SW480 (cell line): Measurements from ENCODE around the gene KRT3.
"Not testable (repeated sequence)": the region's sequence is repeated elsewhere in the genome, so short reads cannot be mapped to it uniquely, and the experiment has no call there.

Source experiments
- DNase-seq: peaks from one replicate; pipeline ENCODE4 v3.0.0-alpha.2; 2016; ENCODE audit warnings: low spot score

KRT3 gene

GRCh38 chr12:52760623-52761022 lies 35.3 kb downstream of the KRT3 start:
- no peak for DNase-seq

- DNase-seq: no peak
Measured at GRCh38 chr12:52759695-52760094, 36.2 kb downstream of the KRT3 start.

- no peak for DNase-seq
Measured at GRCh38 chr12:52759218-52759617, 36.7 kb downstream of the KRT3 start.

GRCh38 chr12:52757449-52758176 lies 38.3 kb downstream of the KRT3 start:
- DNase-seq: no peak

- DNase-seq: no peak
Measured at GRCh38 chr12:52756281-52756960, 39.5 kb downstream of the KRT3 start.

GRCh38 chr12:52755533-52755932 lies 40.4 kb downstream of the KRT3 start:
- DNase-seq: no peak

GRCh38 chr12:52754135-52754534 lies 41.8 kb downstream of the KRT3 start:
- no peak for DNase-seq

- DNase-seq: no peak
Measured at GRCh38 chr12:52753283-52753682, 42.6 kb downstream of the KRT3 start.

GRCh38 chr12:52752516-52752915 lies 43.4 kb downstream of the KRT3 start:
- no peak for DNase-seq

GRCh38 chr12:52751795-52752194 lies 44.1 kb downstream of the KRT3 start:
- no peak for DNase-seq

GRCh38 chr12:52750532-52750931 lies 45.4 kb downstream of the KRT3 start:
- not testable (repeated sequence) for DNase-seq

GRCh38 chr12:52749827-52750226 lies 46.1 kb downstream of the KRT3 start:
- DNase-seq: no peak

- DNase-seq: no peak
Measured at GRCh38 chr12:52748578-52748977, 47.3 kb downstream of the KRT3 start.

GRCh38 chr12:52745554-52745953 lies 50.4 kb downstream of the KRT3 start:
- DNase-seq: no peak

- no peak for DNase-seq
Measured at GRCh38 chr12:52744493-52745156, 51.3 kb downstream of the KRT3 start.

GRCh38 chr12:52742822-52743457 lies 53.0 kb downstream of the KRT3 start:
- no peak for DNase-seq

GRCh38 chr12:52742196-52742580 lies 53.7 kb downstream of the KRT3 start:
- no peak for DNase-seq

- DNase-seq: peak; percentile 53
Measured at GRCh38 chr12:52741375-52742195, 54.3 kb downstream of the KRT3 start.

- DNase-seq: no peak
Measured at GRCh38 chr12:52740584-52740983, 55.3 kb downstream of the KRT3 start.

- no peak for DNase-seq
Measured at GRCh38 chr12:52739963-52740362, 56.0 kb downstream of the KRT3 start.
